Naive thymus-derived CD4-positive, alpha-beta T cell (primary cell): Measurements from ENCODE around the gene IP6K3. TPM values are rescaled to one million over a fixed set of nuclear protein-coding genes. Genes with fewer than 3 reads are reported as not detected.

Experiments used
- ATAC-seq: fragments of 150-1000 bp; cut with Tn5 transposase; 2 replicates; pipeline ENCODE4 v1.10.0; 2021; ENCODE audit warnings: mild to moderate bottlenecking, moderate library complexity
- CTCF ChIA-PET: fragments of 350-600 bp; sonication (Branson Sonifier 250); formaldehyde crosslinking; loops from one replicate; lab custom pipeline; 2021; ENCODE audit warnings: antibody characterized with exemption; lab: Charles Lee
- POLR2A ChIA-PET: fragments of 350-600 bp; sonication (Branson Sonifier 250); formaldehyde crosslinking; loops from one replicate; lab custom pipeline; 2021; ENCODE audit warnings: antibody characterized with exemption, inconsistent platforms; lab: Charles Lee
- DNase-seq, 9 donors: peaks; one replicate each; pipeline versions ENCODE4 v3.0.0 to v3.0.0-alpha.2; 2020 to 2022; ENCODE audit warnings: mixed read lengths in 1 of 9
- H3K27ac ChIP-seq: one replicate; pipeline ENCODE4 v1.7.0; 2013; ENCODE audit warnings: mild to moderate bottlenecking, low read depth, low read length, moderate library complexity
- H3K27me3 ChIP-seq, 2 donors: one replicate each; pipeline ENCODE4 v1.7.0; 2013; ENCODE audit warnings: low read length in 2 of 2, mild to moderate bottlenecking in 2 of 2, moderate library complexity in 2 of 2; ENCODE audit not compliant: control insufficient read depth in 2 of 2, insufficient read depth in 2 of 2
- H3K36me3 ChIP-seq, 3 experiments: 1 replicate in 2 of 3; 2 replicates in 1 of 3; pipeline ENCODE4 v1.7.0; 2013; ENCODE audit warnings: low read length in 3 of 3, mild to moderate bottlenecking in 3 of 3, moderate library complexity in 1 of 3; ENCODE audit not compliant: insufficient read depth in 3 of 3, control insufficient read depth in 2 of 3
- H3K4me1 ChIP-seq, 2 donors: one replicate each; pipeline ENCODE4 v1.7.0; 2013; ENCODE audit warnings: low read length in 2 of 2, mild to moderate bottlenecking in 2 of 2, moderate library complexity in 1 of 2; ENCODE audit not compliant: control insufficient read depth in 2 of 2, insufficient read depth in 2 of 2
- H3K4me3 ChIP-seq: 2 replicates; pipeline ENCODE4 v1.7.0; 2013; ENCODE audit warnings: mild to moderate bottlenecking, low read length
- H3K9me3 ChIP-seq, 3 experiments: 1 replicate in 2 of 3; 2 replicates in 1 of 3; pipeline ENCODE4 v1.7.0; 2013; ENCODE audit warnings: low read length in 3 of 3; ENCODE audit not compliant: control insufficient read depth in 2 of 3
- H3K27ac Mint-ChIP-seq, 9 donors: one replicate each; pipeline ENCODE4 v1.8.0; 2020 to 2022; ENCODE audit warnings: mixed read lengths in 9 of 9, mild to moderate bottlenecking in 8 of 9, moderate library complexity in 5 of 9, inconsistent platforms in 2 of 9
- H3K27me3 Mint-ChIP-seq, 5 donors: one replicate each; pipeline ENCODE4 v1.8.0; 2021 to 2022; ENCODE audit warnings: mixed read lengths in 5 of 5, mild to moderate bottlenecking in 1 of 5
- H3K36me3 Mint-ChIP-seq, 5 donors: one replicate each; pipeline ENCODE4 v1.8.0; 2020 to 2022; ENCODE audit warnings: mixed read lengths in 5 of 5, mild to moderate bottlenecking in 3 of 5, inconsistent platforms in 1 of 5
- H3K4me1 Mint-ChIP-seq, 7 donors: one replicate each; pipeline ENCODE4 v1.8.0; 2020 to 2022; ENCODE audit warnings: mixed read lengths in 7 of 7, mild to moderate bottlenecking in 3 of 7, inconsistent platforms in 1 of 7
- H3K4me3 Mint-ChIP-seq, 10 donors: one replicate each; pipeline ENCODE4 v1.8.0; 2020 to 2022; ENCODE audit warnings: mild to moderate bottlenecking in 10 of 10, mixed read lengths in 10 of 10, moderate library complexity in 6 of 10, inconsistent platforms in 2 of 10
- H3K9me3 Mint-ChIP-seq, 11 donors: one replicate each; pipeline ENCODE4 v1.8.0; 2020 to 2022; ENCODE audit warnings: mixed read lengths in 11 of 11, mild to moderate bottlenecking in 4 of 11, inconsistent platforms in 1 of 11, moderate library complexity in 1 of 11
- intact Hi-C, 2 donors: fragments of 100-400 bp; cut with micrococcal nuclease; formaldehyde crosslinking; loops; one replicate each; pipeline ENCODE4 v1.15.1; 2023
- polyA plus RNA-seq, 2 donors: library from polyadenylated mRNA; unstranded; fragments of 300-500 nt; fragmentation: Illumina TruSeq; gene quantifications; one replicate each; pipeline ENCODE4 v1.2.3, GENCODE V29; 2021
- total RNA-seq, 6 experiments: library from RNA in 5 of 6; stranded (reverse) in 5 of 6; gene quantifications; 1 replicate in 5 of 6; 2 replicates in 1 of 6; pipeline ENCODE4 v1.2.3 and lab custom pipeline; 2021 to 2026

Gene IP6K3
- total and polyA plus RNA-seq, 7 experiments from 2014 or later = not detected

- H3K9me3 ChIP-seq = no peaks in the 10 kb centered on the region
- ChIA-PET CTCF (interaction anchor here (2.4 kb wide), 1 partner anchor 28 kb away, joined by 9 read pairs; no protein-coding TSS in a partner anchor), POLR2A (no interaction called here)
- no peaks in the 10 kb centered on the region for H3K4me1 ChIP-seq
- peaks cover 0 to 2% (median 0%) of the 10 kb centered on the region in 3 experiments for H3K36me3 ChIP-seq
- H3K36me3 Mint-ChIP-seq = no peaks in the 10 kb centered on the region
- H3K4me3 ChIP-seq = no peak overlapping the region
- no peak for DNase-seq
- peaks cover 0 to 24% (median 5%) of the 10 kb centered on the region in 5 donors for H3K27me3 Mint-ChIP-seq
- H3K27ac ChIP-seq = no peak overlapping the region
- no peaks in the 10 kb centered on the region for H3K27me3 ChIP-seq
- H3K4me3 Mint-ChIP-seq = no peak overlapping the region
- peaks cover 0 to 4% (median 0%) of the 10 kb centered on the region in 11 donors for H3K9me3 Mint-ChIP-seq
- H3K27ac Mint-ChIP-seq = no peak overlapping the region
- intact Hi-C loops = loop anchor here in 1 of 2 donors (10.0 kb wide), 1 partner anchor 302 kb away; the partner anchor contains the start of genes CUTA and PHF1
- no peak for ATAC-seq
- H3K4me1 Mint-ChIP-seq = peaks cover 0 to 8% (median 7%) of the 10 kb centered on the region in 7 donors
Observed at GRCh38 chr6:33716379-33716778, 30.3 kb downstream of the IP6K3 start.

DNA sequence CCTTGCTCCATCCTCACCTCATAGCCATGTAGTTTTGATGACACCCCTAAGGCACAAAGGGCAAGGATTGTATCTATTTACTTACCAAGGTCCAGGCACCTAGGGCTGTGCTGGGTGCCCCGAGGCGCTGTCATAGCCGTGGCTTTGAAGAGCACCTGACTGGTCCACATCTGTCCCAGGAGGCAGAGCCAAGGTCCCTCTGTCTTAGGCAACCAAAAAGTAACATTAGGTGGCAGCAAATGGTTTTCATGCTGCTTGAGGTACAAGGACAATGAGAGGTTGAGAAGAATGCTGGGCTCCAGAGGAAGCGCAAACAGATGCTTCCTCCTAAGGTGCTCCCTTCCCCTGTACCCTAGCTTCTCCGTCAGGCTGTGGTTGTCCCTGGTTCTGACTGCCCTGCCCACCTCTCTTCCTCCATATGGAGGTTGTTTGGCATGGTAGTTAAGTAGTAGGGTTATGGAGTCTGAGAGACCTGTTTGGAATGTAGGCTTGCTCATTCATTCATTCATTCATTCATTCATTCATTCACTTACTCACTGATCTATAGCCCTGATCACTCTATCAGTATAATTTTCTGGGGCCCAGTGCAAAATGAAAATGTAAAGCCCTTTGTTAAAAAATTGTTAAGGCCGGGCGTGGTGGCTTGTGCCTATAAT, 32.2 kb downstream of the IP6K3 start:
- Mint-ChIP-seq H3K4me1 (peaks cover 14 to 25% (median 22%) of the 10 kb centered on the region in 7 donors), H3K9me3 (peaks cover 0 to 5% (median 0%) of the 10 kb centered on the region in 11 donors), H3K4me3 (no peak overlapping the region), H3K27me3 (peaks cover 0 to 15% (median 0%) of the 10 kb centered on the region in 5 donors), H3K27ac (no peak overlapping the region), H3K36me3 (peaks cover 0 to 7% (median 0%) of the 10 kb centered on the region in 5 donors)
- ATAC-seq (no peak), DNase-seq (no peak)
- Histone ChIP-seq H3K9me3 (no peaks in the 10 kb centered on the region), H3K4me1 (peaks cover 9 to 11% of the 10 kb centered on the region in 2 donors), H3K27me3 (no peaks in the 10 kb centered on the region), H3K4me3 (no peak overlapping the region), H3K27ac (no peak overlapping the region), H3K36me3 (peaks cover 0 to 4% (median 0%) of the 10 kb centered on the region in 3 experiments)
- intact Hi-C loops = loop anchor here (5.0 to 10.0 kb wide), 5 partner anchors 188 to 523 kb away; partner anchors contain the start of genes CUTA (in 1 of the 2), HMGA1 (in 1 of the 2), HSD17B8 (in 1 of the 2) and PHF1 (in 1 of the 2)
- ChIA-PET CTCF (interaction anchor here (0.8 to 2.4 kb wide), 4 partner anchors 10 to 47 kb away, joined by 3 to 9 read pairs (median 4); no protein-coding TSS in a partner anchor), POLR2A (interaction anchor here (1.0 to 1.1 kb wide), 3 partner anchors 9 to 15 kb away, joined by 4 to 7 read pairs (median 4); no protein-coding TSS in a partner anchor)

- Histone ChIP-seq H3K4me1 (peaks cover 9 to 11% of the 10 kb centered on the region in 2 donors), H3K27me3 (no peaks in the 10 kb centered on the region), H3K4me3 (no peak overlapping the region), H3K9me3 (no peaks in the 10 kb centered on the region), H3K27ac (no peak overlapping the region), H3K36me3 (peaks cover 0 to 11% (median 0%) of the 10 kb centered on the region in 3 experiments)
- Mint-ChIP-seq H3K36me3 (peaks cover 0 to 10% (median 5%) of the 10 kb centered on the region in 5 donors), H3K4me3 (no peak overlapping the region), H3K9me3 (peaks cover 0 to 5% (median 0%) of the 10 kb centered on the region in 11 donors), H3K27me3 (peaks cover 0 to 15% (median 0%) of the 10 kb centered on the region in 5 donors), H3K4me1 (peaks cover 19 to 32% (median 26%) of the 10 kb centered on the region in 7 donors), H3K27ac (peak overlapping the region in 2 of 9 donors; percentile 5 to 23)
- CTCF ChIA-PET = interaction anchor here (0.7 to 1.4 kb wide), 4 partner anchors 11 to 134 kb away, joined by 3 to 5 read pairs (median 3); partner anchors contain the start of gene BAK1
- DNase-seq = no peak
- ATAC-seq = no peak
- intact Hi-C loops = loop anchor here (2.0 to 10.0 kb wide), 6 partner anchors 57 to 524 kb away; partner anchors contain the start of genes CUTA (in 1 of the 2), HMGA1 (in 1 of the 2), HSD17B8 (in 1 of the 2) and PHF1 (in 1 of the 2)
- POLR2A ChIA-PET = interaction anchor here (0.8 to 1.0 kb wide), 3 partner anchors 10 to 143 kb away, joined by 3 to 4 read pairs (median 4); no protein-coding TSS in a partner anchor
Observed at GRCh38 chr6:33713786-33714185, 32.9 kb downstream of the IP6K3 start.

DNA sequence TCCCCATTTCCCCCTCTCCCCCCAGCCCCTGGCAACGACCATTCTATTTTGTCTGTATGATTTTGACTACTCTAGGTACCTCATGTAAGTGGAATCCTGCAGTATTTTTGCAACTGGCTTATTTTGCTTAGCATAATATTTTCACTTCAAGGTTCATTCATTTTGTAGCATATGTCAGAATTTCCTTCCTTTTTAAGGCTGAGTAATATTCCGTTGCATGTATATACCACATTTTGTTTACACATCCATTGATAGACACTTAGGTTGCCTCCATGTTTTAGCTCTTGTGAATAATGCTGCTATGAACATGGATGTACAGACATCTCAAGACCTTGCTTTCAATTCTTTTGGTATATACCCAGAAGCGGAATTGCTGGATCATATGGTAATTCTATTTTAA, 33.8 kb downstream of the IP6K3 start:
- H3K27me3 ChIP-seq = no peaks in the 10 kb centered on the region
- peaks cover 0 to 2% (median 0%) of the 10 kb centered on the region in 11 donors for H3K9me3 Mint-ChIP-seq
- H3K27ac Mint-ChIP-seq = peak overlapping the region in 2 of 9 donors; percentile 26 to 44
- no peaks in the 10 kb centered on the region for H3K9me3 ChIP-seq
- POLR2A ChIA-PET = interaction anchor here (0.8 kb wide), 1 partner anchor 142 kb away, joined by 3 read pairs; no protein-coding TSS in a partner anchor
- peaks cover 0 to 14% (median 7%) of the 10 kb centered on the region in 5 donors for H3K36me3 Mint-ChIP-seq
- H3K36me3 ChIP-seq = peaks cover 0 to 19% (median 0%) of the 10 kb centered on the region in 3 experiments
- ATAC-seq (no peak), DNase-seq (no peak)
- no peak overlapping the region for H3K27ac ChIP-seq
- H3K4me1 ChIP-seq = peaks cover 9 to 11% of the 10 kb centered on the region in 2 donors
- H3K4me3 ChIP-seq = no peak overlapping the region
- CTCF ChIA-PET = interaction anchor here (0.9 to 2.8 kb wide), 3 partner anchors 12 to 58 kb away, joined by 3 to 30 read pairs (median 5); partner anchors contain the start of gene IP6K3
- H3K4me3 Mint-ChIP-seq = peak overlapping the region in 1 of 10 donors; percentile 29
- peaks cover 21 to 40% (median 30%) of the 10 kb centered on the region in 7 donors for H3K4me1 Mint-ChIP-seq
- peaks cover 0 to 9% (median 0%) of the 10 kb centered on the region in 5 donors for H3K27me3 Mint-ChIP-seq
- intact Hi-C loops = loop anchor here (2.0 to 10.0 kb wide), 6 partner anchors 58 to 524 kb away; partner anchors contain the start of genes CUTA (in 1 of the 2), HMGA1 (in 1 of the 2), HSD17B8 (in 1 of the 2) and PHF1 (in 1 of the 2)

DNA sequence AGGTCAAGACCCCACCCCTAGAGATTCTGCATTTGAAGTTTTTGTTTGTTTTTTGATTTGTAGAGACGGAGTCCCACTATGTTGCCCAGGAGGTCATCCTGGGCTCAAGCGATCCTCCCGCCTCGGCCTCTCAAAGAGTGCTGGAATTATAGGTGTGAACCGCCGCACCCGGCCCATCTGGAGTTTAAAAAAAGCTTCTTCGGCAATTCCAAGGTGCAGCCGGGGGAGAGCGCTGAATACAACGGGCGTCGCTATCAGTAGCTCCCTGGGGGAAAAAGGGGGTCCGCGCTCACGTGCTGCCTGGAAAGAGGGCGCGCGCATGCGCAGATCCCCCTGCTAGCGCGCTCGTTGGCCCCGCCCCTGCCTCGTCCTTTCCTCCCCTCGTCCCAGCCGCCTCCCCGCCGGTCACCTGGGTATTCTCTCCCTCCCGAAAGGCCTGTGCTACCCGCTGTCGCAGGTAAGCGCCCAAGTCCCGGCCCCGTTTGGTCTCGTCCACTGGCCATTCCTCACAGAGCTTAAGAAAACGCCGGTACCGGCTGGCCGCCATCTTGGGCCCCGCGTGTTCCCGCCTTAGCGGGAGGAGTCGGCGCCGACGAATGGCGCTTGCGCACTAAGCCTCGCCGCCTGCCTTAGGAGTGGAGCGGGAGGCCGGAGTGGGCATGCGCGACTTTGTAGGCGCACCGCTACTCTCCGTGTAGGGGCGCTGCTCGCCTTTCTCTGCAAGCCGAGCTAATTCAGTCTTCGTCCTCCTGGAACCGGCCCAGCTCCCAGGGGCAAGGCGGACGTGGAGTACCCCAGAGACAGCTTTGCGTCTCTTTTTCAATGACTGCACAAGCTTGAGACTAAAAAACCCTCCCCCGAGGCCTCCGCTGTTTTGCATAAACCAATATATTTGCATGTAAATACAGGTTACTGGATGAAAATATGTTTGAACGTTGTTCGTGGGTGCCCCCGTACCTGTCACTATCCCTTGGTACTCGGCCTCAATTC, 35.3 kb downstream of the IP6K3 start, which contains the start of gene UQCC2:
Gene UQCC2, minus strand, starts transcription at position 561 of the 990 bp plus-strand sequence. Its CDS starts 14 bp downstream, at position 547.
- Mint-ChIP-seq H3K27ac (peak within 1 kb of the TSS; percentile 94 to 98 (median 98)), H3K9me3 (peaks cover 0 to 2% (median 0%) of the 10 kb centered on the region in 11 donors), H3K36me3 (peaks cover 0 to 18% (median 7%) of the 10 kb centered on the region in 5 donors), H3K4me3 (peak within 1 kb of the TSS; percentile 94 to 99 (median 98)), H3K27me3 (peaks cover 0 to 9% (median 0%) of the 10 kb centered on the region in 5 donors), H3K4me1 (peaks cover 22 to 46% (median 36%) of the 10 kb centered on the region in 7 donors)
- ChIA-PET CTCF (interaction anchor here (0.6 to 2.8 kb wide), 24 partner anchors 10 to 452 kb away, joined by 3 to 30 read pairs (median 5); partner anchors contain the start of genes BAK1 and IP6K3), POLR2A (interaction anchor here (0.5 to 5.9 kb wide), 23 partner anchors 11 to 1863 kb away, joined by 3 to 53 read pairs (median 4); partner anchors contain the start of genes CUTA, ITPR3, LEMD2 and RPS18)
- H3K27ac ChIP-seq = peak within 1 kb of the TSS; percentile 91
- DNase-seq (peak; percentile 94 to 97 (median 97)), ATAC-seq (peak; percentile 97)
- H3K9me3 ChIP-seq = no peaks in the 10 kb centered on the region
- peaks cover 0 to 27% (median 0%) of the 10 kb centered on the region in 3 experiments for H3K36me3 ChIP-seq
- H3K27me3 ChIP-seq = no peaks in the 10 kb centered on the region
- H3K4me3 ChIP-seq = peak within 1 kb of the TSS; percentile 83
- H3K4me1 ChIP-seq = peaks cover 9 to 11% of the 10 kb centered on the region in 2 donors
- intact Hi-C loops = loop anchor here (1.0 to 10.0 kb wide), 16 partner anchors 14 to 526 kb away; partner anchors contain the start of genes CUTA (in 2 of the 2), LEMD2 (in 2 of the 2), HMGA1 (in 1 of the 2) and HSD17B8 (in 1 of the 2)
